ENCODE results near the gene RDX.

DNA sequence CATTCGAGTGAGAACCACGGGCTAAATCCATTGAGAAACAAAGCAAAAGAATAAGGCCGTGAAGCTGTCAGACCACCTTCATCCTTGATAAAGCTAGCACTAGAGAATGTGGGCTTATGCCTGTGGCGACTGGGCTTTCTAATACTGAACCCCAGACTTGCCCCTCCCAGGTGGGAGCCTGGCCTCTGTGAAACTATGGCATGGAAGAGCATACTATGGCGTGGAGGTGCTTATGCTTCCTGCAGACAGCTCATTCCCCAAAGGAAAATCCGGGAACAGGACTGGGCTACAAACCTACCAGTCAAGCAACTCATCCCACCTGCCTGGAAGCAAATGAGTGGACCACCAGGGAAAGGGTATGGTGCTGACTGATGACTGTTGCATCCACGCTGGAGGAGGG lies 110.8 kb downstream of the RDX start:
- TF ChIP-seq, protein P1, sequence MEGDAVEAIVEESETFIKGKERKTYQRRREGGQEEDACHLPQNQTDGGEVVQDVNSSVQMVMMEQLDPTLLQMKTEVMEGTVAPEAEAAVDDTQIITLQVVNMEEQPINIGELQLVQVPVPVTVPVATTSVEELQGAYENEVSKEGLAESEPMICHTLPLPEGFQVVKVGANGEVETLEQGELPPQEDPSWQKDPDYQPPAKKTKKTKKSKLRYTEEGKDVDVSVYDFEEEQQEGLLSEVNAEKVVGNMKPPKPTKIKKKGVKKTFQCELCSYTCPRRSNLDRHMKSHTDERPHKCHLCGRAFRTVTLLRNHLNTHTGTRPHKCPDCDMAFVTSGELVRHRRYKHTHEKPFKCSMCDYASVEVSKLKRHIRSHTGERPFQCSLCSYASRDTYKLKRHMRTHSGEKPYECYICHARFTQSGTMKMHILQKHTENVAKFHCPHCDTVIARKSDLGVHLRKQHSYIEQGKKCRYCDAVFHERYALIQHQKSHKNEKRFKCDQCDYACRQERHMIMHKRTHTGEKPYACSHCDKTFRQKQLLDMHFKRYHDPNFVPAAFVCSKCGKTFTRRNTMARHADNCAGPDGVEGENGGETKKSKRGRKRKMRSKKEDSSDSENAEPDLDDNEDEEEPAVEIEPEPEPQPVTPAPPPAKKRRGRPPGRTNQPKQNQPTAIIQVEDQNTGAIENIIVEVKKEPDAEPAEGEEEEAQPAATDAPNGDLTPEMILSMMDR (IDR thresholded peaks at IDR 0.05 in 4 of 5, conservative IDR thresholded peaks at IDR 0.05 in 1 of 5): no peak
- no peak for TF ChIP-seq POLR2A (IDR thresholded peaks at IDR 0.05)
